Activated T-helper 9 cell treated with anti-CD3 and anti-CD28 coated beads, Interleukin-2, amount 50 U/mL, for 16 hours (primary cell): ENCODE results near the gene DUSP3.
"Not testable (repeated sequence)": the region's sequence is repeated elsewhere in the genome, so short reads cannot be mapped to it uniquely, and the experiment has no call there.

Experiments
- DNase-seq: peaks from one replicate; pipeline ENCODE4 v3.0.0-alpha.2; 2020; ENCODE audit warnings: low read depth

The DUSP3 gene

DNA sequence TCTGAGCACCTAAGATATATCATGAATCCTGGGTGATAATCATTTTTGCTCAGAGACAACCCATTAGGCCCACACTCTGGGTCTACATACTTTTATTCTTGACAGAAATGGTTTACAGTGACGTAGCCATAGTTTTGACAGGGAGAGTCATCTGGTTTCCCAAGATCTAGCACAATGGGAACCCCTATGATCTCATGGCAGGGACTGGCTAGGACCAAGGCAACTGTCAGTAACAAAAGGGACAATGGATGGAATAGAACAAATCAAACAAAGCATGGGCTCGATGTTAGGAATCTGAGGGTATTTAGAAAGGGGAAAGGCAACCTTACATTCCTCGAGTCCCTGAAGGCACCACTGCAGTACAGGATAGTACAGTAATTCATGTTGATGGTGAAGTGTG, 22.0 kb upstream of the DUSP3 start:
- no peak for DNase-seq

DNA sequence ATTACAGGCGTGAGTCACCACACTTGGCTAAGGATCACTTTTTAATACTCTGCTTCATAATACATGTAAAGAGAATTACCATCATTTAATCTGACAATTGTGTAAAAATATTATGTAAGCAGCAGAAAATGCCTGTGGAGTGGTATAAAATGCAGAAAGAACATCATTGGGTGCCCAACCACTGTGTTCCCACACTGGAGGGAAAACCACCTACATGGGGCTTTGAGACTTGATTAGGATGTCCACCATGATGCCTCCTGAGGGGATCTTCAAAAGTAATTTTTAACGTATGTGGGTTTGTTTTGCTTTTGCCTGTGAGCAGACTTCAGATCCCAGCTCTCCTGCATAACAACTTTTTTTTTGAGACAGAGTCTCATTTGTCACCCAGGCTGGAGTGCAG, 20.3 kb upstream of the DUSP3 start:
- no peak for DNase-seq

DNA sequence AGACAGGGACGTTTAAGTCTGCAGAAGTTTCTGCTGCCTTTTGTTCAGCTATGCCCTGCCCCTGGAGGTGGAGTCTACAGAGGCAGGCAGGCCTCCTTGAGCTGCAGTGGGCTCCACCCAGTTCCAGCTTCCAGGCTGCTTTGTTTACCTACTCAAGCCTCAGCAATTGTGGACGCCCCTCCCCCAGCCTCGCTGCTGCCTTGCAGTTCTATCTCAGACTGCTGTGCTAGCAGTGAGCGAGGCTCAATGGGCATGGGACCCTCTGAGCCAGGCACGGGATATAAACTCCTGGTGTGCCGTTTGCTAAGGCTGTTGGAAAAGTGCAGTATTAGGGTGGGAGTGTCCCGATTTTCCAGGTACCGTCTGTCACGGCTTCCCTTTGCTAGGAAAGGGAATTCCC, 19.2 kb upstream of the DUSP3 start:
- not testable (repeated sequence) for DNase-seq

DNA sequence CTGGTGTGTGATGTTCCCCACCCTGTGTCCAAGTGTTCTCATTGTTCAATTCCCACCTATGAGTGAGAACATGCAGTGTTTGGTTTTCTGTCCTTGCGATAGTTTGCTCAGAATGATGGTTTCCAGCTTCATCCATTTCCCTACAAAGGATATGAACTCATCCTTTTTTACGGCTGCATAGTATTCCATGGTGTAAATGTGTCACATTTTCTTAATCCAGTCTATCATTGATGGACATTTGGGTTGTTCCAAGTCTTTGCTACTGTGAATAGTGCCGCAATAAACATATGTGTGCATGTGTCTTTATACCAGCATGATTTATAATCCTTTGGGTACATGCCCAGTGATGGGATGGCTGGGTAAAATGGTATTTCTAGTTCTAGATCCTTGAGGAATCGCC, 13.9 kb upstream of the DUSP3 start:
- DNase-seq = not testable (repeated sequence)

DNA sequence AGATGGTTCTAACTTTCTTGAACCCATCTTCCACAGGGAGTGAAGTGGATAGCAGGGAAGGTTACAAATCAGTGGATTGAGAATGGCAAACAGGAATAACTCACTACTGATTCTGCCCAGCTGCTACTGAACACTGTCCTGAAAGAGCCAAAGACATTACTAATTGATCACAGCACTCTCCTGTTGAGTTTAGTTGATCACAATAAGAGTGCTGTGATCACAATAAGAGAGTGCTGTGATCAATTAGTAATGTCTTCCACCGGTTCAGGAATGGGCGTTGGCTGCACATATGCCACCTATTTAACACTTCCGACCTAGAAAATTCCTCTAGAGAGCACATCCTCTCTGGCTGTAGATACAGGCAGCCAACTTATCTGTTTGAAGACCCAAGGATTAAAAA, 12.8 kb upstream of the DUSP3 start:
- no peak for DNase-seq

DNA sequence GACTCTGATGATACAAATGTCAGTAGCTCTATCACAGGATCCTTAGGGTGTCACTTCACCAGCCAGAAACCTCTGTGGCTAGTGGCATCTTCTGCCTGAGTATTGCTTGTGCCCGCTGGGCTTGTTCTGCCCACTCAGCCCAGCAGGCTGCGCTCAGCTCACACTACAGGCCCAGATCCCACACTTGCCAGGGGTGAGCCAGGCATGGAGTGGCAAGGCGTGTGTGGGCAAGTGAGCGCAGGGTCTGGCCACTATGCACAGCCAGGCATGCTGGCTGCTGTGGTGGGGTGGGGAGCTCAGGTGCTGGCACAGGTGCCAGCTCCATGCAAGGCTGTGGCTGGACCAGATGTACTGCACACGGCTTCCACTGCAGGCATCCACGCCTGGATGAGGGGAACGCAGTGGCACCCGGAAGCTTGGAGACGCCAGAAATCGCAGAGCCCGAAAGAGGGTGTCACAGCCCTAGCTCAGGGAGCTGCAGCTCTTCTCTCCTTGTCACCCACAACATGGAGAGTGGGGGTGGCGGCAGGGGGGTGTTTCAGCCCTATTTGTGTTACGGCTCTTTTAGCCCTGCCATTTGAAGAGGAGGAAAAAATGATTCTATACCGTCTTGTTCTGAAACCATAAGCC, 11.6 kb upstream of the DUSP3 start:
- no peak for DNase-seq

DNA sequence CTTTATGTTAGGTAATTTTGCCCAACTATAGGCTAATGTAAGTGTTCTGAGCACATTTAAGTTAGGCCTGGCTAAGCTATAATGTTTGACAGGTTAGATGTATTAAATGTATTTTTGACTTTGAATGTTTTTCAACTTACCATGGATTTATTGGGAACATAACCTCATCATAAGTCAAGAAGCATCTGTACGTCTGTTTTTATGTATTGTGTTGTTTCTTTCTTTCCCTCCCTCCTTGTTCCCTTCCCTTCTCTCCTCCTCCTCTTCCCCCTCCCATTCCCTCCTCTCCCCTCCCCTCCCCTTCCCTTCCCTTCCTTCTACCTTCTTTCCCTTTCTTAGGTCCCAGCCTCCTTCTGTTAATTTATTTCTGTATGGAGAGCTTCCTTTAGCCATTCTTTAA, 10.7 kb upstream of the DUSP3 start:
- no peak for DNase-seq

DNA sequence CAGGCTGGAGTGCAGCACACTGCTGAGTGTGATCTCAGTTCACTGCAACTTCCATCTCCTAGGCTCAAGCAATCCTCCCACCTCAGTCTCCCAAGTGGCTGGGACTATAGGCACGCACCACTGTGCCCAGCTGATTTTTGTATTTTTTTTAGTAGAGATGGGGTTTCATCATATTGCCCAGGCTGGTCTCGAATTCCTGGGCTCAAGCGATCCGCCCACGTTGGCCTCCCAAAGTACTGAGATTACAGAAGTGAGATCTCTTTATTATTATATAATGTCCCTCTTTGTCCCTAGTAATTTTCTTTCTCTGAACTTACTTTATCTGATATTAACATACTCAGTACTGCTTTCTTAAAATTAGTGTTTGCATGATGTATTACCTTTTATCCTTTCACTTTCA, 9.8 kb upstream of the DUSP3 start:
- no peak for DNase-seq

DNA sequence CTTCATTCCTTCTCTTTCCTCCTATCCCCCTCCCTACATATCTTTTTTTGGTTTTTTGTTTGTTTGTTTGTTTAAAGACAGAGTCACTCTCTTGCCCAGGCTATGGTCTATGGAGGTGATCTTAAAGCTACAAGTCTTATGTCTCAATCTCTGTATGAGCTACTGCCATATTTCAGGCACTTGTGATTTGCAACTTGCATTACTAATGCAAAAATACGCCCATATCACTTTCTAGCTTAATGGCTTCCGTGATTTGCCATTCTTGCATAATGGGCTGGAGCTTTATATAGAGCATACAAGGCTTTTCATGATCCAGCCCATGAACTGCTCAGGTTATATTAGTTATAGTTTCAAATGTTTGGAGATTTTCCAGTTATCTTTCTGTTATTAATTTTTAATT, 9.0 kb upstream of the DUSP3 start:
- DNase-seq = no peak

DNA sequence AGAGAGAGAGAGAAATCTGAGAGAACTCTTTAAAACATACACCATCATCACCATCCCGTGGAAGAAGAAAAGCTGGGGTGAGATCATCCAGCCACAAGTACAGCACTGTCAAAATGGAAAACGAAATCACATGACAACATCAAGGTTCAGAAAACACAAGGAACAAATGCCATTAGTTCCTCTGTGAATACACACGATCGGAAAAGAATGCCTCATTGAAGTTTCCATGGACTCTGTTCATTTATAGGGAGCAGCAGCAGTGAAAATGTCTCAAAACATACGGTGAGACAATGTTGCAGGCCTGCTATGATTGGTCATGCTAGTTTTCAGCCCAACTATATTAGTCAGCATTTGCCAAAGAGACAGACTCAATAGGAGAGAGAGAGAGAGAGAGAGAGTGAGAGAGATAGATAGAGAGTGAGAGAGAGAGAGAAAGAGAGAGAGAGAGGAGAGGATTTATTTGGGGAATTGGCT, 5.9 kb upstream of the DUSP3 start:
- no peak for DNase-seq

DNA sequence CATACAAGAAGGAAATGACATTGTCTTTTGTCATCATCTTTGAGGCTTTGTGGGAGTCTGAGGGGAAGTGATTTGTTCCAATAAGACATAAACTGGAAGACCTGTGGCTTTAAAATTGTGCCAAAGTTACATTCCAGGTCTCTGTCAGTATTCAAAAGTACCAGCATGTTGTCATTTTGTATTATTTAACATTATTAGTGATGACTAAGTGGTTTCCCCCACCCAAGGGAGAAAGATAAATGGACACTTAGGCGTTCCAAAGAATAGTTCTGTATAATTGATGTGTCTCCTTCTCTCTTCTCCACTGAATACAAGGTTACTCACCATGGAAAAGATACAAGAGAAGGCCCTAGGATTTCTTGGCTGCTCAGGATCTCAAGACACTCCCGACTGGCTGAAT, 5.3 kb upstream of the DUSP3 start:
- DNase-seq = no peak

DNA sequence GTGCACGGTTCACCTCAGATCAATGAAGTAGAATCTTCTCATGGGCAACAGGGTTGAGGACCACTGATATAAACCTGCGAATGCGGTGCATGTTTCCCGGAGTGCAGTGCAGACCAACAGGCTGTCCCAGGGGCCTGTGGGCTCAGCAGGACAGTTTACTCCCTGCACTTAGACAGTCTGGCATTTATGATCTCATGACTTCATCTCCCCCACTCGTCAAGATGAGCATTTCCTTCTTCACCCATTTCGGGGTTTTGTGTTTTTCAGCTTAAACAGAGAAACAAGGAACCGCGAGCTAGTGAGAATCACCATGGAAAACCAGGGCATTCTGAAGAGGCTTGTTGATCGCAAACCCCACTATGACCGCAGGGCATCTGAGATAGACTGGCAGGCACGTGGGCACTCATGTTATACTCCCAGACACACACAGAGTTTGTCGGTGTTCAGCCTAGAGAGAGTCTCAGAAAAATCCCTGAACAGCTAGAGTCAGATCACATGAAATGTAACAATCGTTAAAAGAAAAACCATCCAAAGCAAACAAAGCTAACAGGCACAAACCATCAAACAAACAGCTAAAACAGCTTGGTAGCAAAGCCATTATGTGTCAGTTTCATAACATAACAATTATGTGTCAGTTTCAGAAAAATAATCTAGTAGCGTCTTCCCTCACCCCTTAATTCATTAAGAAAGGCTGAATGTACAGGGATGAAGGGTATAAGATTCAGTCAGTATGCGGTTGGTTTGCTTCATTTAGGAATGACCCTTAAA, 4.3 kb upstream of the DUSP3 start:
- DNase-seq = no peak

DNA sequence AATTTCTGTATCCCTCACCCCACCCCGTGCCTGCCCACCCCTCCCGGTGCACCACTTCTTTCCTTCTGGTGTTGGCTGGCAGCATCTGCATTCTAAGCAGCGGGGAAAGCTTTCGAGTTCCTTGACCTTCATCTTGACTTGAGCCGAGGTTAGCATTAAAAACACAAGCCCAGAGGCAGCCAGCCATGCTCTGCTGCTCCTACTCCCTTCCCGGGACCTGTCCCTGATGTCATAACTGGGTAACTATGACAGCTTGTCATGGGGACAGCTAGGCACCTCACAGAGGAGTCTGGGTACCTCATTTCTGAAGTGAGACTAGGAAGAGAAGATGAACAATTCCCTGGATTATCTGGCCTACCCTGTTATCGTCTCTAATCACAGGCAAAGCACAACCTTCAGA, 1.4 kb upstream of the DUSP3 start, which contains the start of gene CFAP97D1:
TSS of gene CFAP97D1 (plus strand) at position 301 of the 400 bp plus-strand sequence. CDS start at position 329, 28 bp downstream.
- DNase-seq = no peak

DNA sequence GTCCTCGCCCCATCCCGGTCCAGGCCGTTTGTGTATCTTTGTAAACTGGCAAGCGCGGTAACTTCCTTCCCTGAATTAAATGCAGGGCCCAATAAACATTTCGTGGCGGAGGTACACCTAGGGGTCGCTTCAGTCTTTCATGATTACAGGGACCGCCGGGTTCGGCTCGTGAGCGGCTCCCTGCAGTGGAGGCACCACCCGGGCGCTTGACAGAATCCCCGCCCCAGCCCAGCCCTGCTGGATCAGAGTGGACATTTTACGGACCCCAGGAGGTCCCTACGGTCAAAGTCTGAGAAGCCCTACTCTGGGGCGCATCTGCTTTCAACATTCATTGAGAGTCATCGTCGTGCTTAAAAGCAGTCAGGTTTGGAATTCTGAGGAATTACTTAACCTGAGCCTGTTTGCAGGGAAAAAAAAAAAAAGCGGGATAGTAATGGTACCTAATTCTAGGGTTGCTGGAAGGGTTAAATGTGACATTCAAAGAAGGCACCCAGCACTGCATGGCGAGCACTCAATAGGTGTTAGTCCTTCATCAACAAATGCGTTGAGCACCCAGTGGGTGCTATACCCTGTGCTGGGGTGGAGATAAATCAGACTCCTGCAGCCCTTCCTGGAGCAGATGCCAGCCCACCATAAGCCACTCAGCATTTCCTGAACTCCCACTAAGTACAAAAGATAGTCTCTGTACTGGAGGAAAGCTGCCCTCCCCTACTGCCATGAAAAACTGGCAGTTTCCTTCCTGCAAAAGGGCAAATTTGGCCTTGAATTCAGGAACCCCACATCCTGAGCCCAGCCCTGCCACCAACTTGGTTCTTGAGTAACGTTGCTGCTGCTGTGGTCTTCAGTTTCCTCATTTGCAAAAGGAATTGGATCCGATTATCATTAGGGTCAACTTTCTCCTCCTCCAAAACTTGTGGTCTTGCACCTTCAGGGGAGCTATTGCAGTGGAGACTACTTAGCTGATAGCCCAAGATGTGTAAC, 658 bp upstream of the DUSP3 start:
- DNase-seq = no peak

DNA sequence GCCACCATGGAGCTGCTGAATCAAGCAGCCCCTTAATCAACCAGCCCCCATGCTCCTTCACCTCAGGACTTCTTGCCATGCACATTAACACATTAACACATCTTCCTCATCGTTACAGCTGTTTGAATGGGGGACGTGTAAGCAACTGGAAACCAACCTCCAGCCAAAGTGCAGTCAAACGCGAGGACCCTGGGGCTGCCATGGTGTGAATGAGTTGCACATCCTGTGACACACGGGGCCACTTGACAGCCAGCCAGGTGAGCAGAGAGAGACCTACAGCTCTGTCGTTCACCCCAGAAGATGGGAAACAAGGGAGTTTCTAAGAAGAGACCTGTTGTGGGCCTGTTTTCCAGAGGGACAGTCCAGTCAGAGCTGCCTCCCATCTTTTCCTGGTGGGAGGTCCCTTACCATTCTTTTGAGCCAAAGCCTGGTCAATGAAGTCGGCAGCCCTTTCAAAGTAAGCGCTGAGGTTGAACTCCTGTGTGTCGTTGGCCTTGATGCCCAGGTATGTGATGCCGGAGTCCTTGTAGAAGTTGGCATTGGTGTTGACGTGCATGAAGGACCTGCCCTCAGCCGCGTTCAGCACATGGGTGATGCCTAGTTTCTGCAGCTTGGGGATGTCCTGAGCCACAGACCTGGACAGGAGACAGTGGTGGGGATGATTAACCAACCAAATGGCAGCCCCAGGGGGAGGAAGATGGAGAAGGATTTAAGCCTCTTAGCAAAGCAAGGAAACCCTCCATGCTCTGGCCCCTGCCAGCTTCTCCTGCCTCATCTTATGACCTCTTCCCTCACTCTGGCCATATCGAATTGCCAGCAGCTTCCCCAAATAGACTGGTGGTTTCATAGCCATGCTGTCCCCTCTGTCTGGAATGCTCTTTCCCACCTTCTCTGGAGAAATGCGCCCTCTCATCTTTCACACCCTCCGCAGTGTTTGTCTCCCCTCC, 4.2 kb downstream of the DUSP3 start:
- DNase-seq = no peak

DNA sequence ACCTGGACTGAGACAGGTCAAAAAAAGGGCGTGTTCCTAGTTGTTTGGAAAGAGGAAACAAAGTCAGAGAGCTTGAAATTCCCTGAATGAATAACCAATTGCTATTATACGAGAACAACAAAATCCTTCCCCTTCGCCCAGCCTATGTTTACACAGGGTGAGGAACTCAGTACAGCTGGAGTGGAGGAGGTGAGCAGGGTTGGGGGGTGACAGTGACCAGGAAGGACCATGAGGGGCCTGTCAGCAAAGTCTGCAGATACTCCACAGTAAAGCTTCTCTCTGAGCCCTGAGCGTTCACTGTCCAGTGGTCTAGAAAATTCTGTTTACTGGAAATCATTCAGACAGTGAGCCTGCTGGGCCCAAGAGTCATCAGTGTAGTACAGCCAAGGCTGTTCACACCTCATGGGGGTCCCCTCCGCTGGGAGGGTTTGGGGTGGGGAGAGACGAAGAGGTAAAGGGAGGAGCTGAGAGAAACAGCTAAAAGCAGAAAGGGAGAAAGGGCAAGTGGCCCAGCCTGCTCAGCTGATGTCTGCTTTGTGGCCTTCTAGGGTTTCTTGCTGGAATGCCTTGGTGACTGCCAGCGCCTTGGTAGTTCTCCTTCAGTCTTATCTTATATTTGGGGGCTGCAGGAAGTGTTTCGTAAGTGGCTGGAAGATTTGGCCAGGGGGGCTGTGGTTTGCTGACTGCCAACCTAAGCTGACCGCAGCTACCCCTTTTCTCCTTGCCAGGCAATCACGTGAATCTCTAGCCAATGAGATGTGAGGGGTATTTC, 5.7 kb downstream of the DUSP3 start:
- no peak for DNase-seq

DNA sequence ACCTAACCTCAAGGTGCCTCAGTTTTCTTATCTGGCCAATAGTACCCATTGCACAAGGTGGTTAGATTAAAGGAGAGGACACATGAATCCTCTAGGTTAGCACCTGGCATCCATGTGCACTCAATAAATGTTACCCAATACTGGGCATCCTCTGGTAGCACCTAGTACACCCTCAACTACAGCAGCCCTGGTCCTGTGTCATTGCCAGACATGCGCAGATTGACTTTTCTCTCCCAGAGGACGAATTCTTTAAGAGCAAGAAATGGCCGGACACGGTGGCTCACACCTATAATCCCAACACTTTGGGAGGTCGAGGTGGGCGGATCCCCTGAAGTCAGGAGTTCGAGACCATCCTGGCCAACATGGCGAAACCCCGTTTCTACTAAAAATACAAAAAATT, 7.3 kb downstream of the DUSP3 start:
- no peak for DNase-seq

DNA sequence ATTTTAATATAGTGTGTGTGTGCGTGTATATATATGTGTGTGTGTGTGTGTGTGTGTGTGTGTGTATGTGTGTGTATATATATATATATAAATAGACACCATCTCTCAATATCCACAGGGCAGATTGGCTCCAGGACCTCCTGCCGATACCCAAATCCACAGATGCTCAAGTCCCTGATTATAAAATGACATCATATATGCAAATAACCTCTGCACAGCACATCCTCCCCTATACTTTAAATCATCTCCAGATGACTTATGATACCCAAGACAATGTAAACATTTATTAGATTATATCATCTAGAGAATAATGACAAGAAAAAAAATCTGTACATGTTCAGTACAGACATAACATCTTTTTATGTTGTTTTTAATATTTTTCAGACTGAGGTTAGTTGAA, 7.8 kb downstream of the DUSP3 start:
- DNase-seq = no peak

DNA sequence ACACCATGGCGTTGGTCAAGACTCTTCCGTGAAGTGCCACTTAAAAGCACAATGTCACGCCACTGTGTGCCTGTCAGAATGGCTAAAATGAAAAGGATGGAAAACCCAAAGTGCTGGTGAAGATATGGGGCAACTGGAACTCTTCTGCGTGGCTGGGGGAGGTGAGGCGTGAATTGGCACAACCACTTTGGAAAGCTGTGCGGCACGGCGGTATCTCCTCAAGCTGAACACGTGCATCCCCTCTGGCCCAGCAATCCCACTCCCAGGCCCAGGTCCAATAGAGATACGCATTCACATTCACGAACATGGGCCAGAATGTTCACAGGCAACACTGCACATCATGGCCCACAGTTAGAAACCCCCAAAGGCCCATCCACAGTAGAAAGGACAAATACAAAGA, 8.9 kb downstream of the DUSP3 start:
- no peak for DNase-seq

DNA sequence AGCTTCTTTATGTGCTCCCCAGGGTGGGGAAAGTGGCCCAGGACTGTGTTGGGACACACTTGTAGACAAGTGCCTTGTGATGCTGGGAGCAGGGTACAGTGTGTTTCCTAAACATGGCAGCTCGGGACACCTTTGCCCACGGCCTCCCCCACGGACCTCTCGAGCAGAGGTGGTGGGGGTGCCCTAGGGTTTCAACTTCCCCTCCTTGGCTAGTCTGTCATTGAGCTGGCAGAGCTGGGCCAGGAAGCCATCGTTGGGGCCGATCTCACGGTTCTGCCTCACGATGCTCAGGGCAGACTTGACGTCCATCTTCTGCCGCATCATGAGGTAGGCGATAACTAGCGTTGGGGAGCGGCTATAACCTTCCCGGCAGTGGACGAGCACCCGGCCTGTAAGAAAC, 9.4 kb downstream of the DUSP3 start:
- no peak for DNase-seq

DNA sequence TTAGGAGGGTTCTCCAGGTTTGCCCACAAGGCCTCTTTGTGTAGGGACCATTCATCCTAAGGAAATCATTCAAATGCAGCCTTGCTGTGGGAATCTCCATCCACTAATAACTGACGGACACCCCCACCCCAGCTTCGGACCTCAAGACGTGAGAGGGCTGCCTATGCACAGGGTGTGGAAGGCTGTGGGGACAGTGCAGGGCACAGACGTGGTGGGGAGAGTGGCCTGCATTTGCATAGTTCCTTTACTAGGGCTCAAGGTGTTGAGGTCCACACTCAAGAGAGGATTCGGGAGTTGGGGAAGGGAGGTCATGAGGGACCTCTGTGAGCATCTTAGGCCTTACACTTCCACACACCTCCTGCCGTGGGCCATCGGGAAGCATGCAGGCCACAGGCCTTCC, 9.8 kb downstream of the DUSP3 start:
- no peak for DNase-seq
